ENCODE data around the gene CMYA5.
A peak's percentile ranks its signal among the peaks of the same experiment; 100 is the strongest.
"Not testable (repeated sequence)": the region's sequence is repeated elsewhere in the genome, so short reads cannot be mapped to it uniquely, and the experiment has no call there.

Gene CMYA5

GRCh38 chr5:79702606-79703380 lies 13.2 kb downstream of the CMYA5 start:
- DNase-seq (ENCODE audit: low read depth in 2 of 2), result peak in 1 of 2 donors; percentile 19

GRCh38 chr5:79703381-79703645 lies 13.7 kb downstream of the CMYA5 start:
- no peak for DNase-seq (ENCODE audit: low read depth in 2 of 2)

GRCh38 chr5:79704553-79704952 lies 14.9 kb downstream of the CMYA5 start:
- DNase-seq (ENCODE audit: low read depth in 2 of 2), result no peak

- DNase-seq (ENCODE audit: low read depth in 2 of 2), result no peak
Observed at GRCh38 chr5:79705632-79706031, 16.0 kb downstream of the CMYA5 start.

GRCh38 chr5:79706317-79706716 lies 16.7 kb downstream of the CMYA5 start:
- not testable (repeated sequence) for DNase-seq (ENCODE audit: low read depth in 2 of 2)

GRCh38 chr5:79707535-79707934 lies 17.9 kb downstream of the CMYA5 start:
- no peak for DNase-seq (ENCODE audit: low read depth in 2 of 2)

GRCh38 chr5:79712741-79713140 lies 23.1 kb downstream of the CMYA5 start:
- DNase-seq (ENCODE audit: low read depth in 2 of 2), result no peak

- no peak for DNase-seq (ENCODE audit: low read depth in 2 of 2)
Observed at GRCh38 chr5:79713727-79714126, 24.1 kb downstream of the CMYA5 start.

- no peak for DNase-seq (ENCODE audit: low read depth in 2 of 2)
Observed at GRCh38 chr5:79716839-79717238, 27.2 kb downstream of the CMYA5 start.

GRCh38 chr5:79720096-79720495 lies 30.5 kb downstream of the CMYA5 start:
- DNase-seq (ENCODE audit: low read depth in 2 of 2), result no peak

GRCh38 chr5:79727451-79728355 lies 38.1 kb downstream of the CMYA5 start:
- DNase-seq (ENCODE audit: low read depth in 2 of 2), result no peak

GRCh38 chr5:79728396-79728795 lies 38.8 kb downstream of the CMYA5 start:
- DNase-seq (ENCODE audit: low read depth in 2 of 2), result no peak

- DNase-seq (ENCODE audit: low read depth in 2 of 2), result no peak
Observed at GRCh38 chr5:79729679-79730078, 40.0 kb downstream of the CMYA5 start.

- DNase-seq (ENCODE audit: low read depth in 2 of 2), result no peak
Observed at GRCh38 chr5:79730564-79730963, 40.9 kb downstream of the CMYA5 start.

GRCh38 chr5:79731775-79732174 lies 42.1 kb downstream of the CMYA5 start:
- DNase-seq (ENCODE audit: low read depth in 2 of 2), result no peak

GRCh38 chr5:79736528-79737514 lies 47.2 kb downstream of the CMYA5 start:
- no peak for DNase-seq (ENCODE audit: low read depth in 2 of 2)

GRCh38 chr5:79738349-79738748 lies 48.7 kb downstream of the CMYA5 start:
- DNase-seq (ENCODE audit: low read depth in 2 of 2), result no peak

GRCh38 chr5:79742549-79743136 lies 53.0 kb downstream of the CMYA5 start:
- no peak for DNase-seq (ENCODE audit: low read depth in 2 of 2)

GRCh38 chr5:79743846-79744605 lies 54.4 kb downstream of the CMYA5 start:
- DNase-seq (ENCODE audit: low read depth in 2 of 2), result no peak

- DNase-seq (ENCODE audit: low read depth in 2 of 2), result no peak
Observed at GRCh38 chr5:79745255-79745654, 55.6 kb downstream of the CMYA5 start.

All from stimulated activated CD4-positive, alpha-beta T cell treated with anti-CD3 and anti-CD28 coated beads, Interleukin-1b, Interleukin-23, amount 100 ng/mL, for 4 hours (primary cell).